GM18909 (cell line): ENCODE data around the gene DLEC1.

Experiments used
- ATAC-seq: cut with Tn5 transposase; IDR thresholded peaks from one replicate; pipeline ENCODE4 v1.9.1; 2021; ENCODE audit warnings: mild to moderate bottlenecking; ENCODE audit not compliant: unreplicated experiment, poor library complexity

DLEC1 gene

DNA sequence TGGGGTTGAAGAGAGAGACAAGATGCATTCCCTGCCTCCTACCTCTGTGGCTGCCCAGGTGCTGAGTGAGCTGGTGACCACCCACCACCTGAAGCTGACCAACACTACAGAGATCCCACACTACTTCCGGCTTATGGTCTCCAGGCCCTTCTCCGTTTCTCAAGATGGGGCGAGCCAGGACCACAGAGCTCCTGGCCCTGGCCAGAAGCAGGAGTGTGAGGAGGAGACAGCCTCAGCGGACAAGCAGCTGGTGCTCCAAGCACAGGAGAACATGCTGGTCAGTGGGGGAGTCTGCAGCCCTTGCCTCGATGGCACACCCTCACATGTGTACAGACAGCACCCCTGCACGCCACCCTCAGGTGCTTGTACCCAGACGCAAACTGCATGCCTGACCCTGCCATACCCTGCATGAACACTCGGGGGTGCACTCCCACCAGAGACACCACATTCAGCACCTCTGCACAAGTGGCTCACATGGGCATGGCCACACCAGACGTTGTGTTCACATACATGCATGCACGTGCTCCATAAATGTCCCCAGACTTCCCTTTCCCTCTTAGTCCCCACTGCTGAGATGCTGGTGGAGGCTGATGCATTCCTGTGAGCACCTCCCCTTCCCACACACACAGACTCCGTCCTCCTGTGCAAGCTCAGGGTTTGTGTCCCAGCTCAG is 78.9 kb downstream of the DLEC1 start:
- ATAC-seq, result peak; percentile 82

DNA sequence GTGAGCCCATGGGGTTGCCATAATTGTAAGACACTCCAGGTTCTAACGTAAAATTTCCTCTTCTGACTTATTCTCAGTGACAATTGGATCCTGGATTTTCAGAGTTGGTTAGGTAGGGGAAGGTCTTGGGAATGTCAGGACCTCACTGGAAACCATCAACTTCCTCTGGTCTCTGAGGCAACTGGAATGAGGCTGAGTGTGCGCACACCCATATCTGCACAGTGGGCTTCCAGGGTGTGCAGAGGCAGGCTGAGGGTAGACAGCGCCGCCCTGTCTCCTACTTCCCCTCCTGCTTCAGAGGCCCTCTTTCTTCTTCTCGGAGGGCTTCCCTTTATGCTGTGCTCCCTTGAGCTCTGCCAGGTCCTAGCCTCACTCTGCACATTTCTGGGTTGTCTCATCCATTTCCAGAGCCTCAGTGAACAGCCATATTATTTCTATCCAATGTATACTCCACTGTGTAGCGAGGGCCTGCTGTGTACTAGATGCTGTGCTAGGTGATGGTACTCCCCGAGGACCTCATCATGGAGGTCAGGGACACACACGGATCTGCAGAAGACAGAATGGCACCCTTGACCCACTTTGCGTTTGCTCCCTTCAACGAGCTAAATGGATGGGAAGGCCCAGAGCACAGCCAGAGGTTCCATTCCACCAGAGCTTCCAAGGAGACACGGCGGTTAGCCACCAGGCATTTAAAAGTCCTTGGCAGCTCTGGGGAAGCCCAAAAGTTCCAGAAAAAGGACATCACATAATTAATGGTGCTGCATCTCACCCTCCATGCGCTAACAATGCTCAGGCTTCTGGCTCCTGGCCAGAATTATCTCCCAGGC is 79.6 kb downstream of the DLEC1 start:
- ATAC-seq, result no peak

- no peak for ATAC-seq
Observed at GRCh38 chr3:38119248-38119544, 80.2 kb downstream of the DLEC1 start.

DNA sequence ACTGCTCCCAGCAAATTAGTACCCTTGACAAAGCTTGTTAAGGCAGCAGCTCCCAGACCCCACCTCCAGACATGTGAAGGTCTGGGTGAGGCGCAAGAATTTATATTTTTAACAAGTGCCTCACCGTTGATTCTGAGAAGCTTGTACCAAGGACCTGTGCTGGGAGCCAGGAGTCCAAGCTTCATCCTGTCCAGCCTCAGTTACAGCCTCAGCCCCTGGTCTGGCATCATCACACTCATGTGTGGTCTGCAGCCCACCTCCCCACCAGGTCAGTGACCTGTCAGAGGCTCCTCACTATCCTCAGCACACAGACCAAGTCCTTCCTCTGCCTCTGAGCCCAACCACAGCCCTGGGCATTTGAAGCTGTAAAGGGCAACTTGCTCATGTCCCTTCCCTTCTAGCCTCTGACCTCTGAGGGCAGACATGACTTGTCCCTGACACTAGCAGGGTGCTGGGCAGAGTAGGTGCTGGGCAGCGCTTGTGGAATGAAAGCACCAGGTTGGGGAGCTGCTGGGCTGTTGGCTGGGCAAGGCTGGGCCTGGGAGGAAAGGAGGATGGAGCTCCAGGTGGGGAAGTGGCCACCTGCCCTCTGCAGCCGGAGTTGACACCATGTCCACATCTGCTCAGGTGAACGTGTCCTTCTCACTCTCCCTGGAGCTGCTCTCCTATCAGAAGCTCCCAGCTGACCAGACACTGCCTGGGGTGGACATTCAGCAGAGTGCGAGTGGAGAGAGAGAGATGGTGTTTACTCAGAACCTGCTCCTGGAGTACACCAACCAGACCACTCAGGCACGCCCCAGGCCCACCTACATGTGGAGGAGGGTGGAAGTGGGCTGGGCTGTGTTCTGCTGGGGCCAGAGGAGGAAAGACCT is 81.0 kb downstream of the DLEC1 start:
- no peak for ATAC-seq

GRCh38 chr3:38120693-38121450 is 81.9 kb downstream of the DLEC1 start:
- no peak for ATAC-seq

- ATAC-seq, result no peak
Observed at GRCh38 chr3:38121451-38121831, 82.4 kb downstream of the DLEC1 start.

DNA sequence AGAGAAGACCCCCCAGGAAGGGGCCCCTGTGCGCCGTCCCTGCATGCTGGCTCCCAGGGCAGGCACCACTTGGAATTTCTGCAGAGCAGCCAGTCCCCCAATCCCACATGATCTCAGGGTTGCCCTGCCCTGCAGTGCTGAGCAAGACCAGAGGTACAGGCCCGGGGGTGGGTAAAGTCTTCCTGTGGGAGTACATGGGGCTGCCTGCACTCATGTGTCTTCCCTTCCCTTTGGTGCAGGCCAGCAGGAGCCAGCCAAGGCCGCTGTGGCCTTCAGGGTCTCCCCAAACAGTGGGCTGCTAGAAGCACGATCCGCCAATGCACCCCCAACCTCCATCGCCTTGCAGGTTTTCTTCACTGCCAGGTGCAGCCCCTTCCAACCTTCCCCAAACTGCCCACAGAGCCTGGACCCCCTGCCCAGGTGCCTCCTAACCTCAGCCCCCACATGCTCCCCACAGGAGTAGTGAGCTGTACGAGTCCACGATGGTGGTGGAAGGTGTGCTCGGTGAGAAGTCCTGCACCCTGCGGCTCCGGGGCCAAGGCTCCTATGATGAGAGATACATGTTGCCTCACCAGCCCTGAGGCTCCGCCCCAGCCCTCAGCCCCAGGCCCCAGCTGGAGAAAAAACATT is 82.9 kb downstream of the DLEC1 start:
- ATAC-seq, result no peak

DNA sequence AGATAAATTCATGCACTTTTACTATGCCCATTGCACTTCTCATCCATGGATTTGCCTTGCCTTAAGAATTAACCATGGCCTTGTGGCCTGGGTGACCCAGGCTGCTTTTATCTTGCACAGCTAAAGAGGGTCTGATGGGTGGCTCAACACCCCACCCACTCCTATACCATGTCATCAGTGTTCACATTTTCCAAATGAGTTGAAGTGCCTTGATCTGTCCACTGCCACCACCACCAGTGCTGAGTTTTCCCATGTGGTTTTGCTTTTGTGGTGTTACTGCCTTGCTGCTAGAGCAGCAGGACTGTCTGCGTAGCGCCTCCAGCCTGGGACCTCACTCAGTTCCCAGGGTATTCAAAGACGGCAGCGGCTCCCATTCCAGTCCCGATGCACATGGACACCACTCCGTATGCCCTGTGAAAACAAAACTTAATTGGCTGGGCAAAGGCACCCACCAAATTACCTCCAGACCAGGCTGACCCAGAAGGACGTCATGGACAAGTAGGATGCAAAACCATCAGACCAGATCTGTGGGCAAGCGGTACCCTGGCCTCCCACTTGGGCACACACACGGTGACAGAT is 83.8 kb downstream of the DLEC1 start:
- ATAC-seq, result no peak

- no peak for ATAC-seq
Observed at GRCh38 chr3:38124324-38125122, 85.5 kb downstream of the DLEC1 start.

- ATAC-seq, result no peak
Observed at GRCh38 chr3:38125305-38126120, 86.5 kb downstream of the DLEC1 start.

- no peak for ATAC-seq
Observed at GRCh38 chr3:38126121-38126892, 87.3 kb downstream of the DLEC1 start.

DNA sequence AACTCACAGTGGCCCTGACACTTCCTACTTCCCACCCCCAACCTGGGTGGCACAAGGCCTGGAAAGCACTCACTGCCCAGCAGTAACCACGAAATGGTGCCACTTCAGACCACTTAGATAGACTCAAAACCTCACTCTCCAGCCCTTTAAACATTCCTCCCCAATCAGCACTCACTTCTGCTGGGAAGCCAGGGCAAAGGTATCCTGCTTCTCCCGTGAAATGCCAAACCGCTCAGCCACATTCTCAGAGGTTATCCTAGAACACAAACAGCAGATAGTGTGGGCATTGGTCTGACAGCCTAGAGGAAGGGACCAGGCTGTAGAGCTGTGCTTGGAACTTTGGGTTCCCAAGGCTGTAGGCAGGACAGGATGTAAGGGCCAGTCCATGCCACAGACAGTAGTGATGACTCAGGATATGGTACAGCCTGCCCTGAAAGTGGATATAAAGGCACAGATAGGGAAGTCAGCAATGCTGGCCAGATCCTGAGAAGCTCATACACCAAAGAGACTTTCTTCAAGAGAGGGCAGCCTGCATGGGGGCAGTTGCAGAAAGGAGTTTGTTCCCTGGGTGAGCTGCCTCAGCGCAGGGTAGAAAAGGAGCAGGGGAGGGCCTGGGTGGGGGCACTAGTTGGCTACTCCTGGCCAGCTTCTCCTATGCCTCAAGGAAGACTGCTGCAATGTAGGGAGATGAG is 88.7 kb downstream of the DLEC1 start:
- ATAC-seq, result no peak

GRCh38 chr3:38128303-38128655 is 89.3 kb downstream of the DLEC1 start:
- no peak for ATAC-seq

GRCh38 chr3:38129058-38129457 is 90.0 kb downstream of the DLEC1 start:
- no peak for ATAC-seq

DNA sequence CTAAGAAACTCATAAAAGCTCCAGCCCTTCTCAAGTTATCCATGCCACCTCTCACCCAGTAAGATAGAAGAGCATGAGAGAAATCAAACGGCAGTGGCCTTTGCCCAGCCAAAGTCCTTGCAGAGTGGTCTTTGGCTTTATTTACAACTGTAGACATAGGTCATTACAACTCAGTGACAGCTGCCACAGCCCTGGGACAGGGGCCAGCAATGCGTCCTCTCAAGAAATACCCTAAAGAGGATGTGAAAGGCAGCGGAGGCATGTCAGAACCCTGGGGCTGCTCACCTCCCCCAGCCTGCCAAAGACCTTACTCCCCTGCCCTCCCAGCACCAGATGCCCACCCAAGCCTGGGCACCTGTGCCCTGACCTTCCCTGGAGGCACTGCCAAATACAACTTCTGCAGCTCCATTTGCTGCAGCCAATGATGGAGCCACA is 91.6 kb downstream of the DLEC1 start:
- no peak for ATAC-seq

DNA sequence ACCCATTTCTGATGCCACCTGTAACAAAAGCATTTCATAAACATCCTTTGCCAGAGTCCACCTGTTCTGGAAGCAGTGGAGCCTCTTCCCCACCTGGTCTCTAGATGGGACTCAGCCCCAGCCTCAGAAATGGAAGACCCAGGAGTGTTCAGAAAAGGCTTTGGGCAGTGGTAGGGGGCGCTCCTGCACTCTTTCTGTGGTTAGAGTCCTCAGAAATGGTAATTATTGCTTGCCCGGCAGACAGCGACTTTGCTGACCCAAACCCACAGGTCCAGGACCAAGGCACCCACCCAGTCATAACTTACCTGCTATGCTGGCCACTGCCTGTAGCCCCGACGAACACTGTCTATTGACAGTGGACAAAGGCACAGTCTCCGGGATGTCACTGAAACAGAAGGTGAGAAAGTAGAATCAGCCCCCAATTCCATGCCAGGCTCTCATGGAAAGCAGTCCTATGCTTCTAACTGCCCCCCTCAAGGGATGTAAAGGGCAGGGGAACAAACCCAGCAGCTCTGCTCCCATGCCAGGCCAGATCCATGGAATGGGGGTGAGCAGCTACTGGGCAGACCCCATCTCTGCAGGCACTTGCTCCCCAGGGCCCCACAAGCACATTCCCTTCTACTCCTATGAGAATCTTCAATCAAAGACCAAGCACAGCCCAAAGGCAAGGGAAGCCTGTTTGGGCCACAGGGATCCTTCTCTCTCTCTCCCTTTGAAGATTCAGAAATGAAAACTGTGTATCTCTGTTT is 92.8 kb downstream of the DLEC1 start:
- ATAC-seq, result no peak
